GM19372 (cell line): ENCODE results near the gene METTL2B.
"Not testable (repeated sequence)": the region's sequence is repeated elsewhere in the genome, so short reads cannot be mapped to it uniquely, and the experiment has no call there.

Source experiments
- ATAC-seq: cut with Tn5 transposase; IDR thresholded peaks from one replicate; pipeline ENCODE4 v1.9.1; 2021; ENCODE audit warnings: mild to moderate bottlenecking, low read depth, moderate library complexity; ENCODE audit not compliant: unreplicated experiment

The METTL2B gene

GRCh38 chr7:128523226-128523931, 46.8 kb downstream of the METTL2B start:
- not testable (repeated sequence) for ATAC-seq

- ATAC-seq: not testable (repeated sequence)
Observed at GRCh38 chr7:128523932-128524524, 47.5 kb downstream of the METTL2B start.

GRCh38 chr7:128525584-128525983, 49.0 kb downstream of the METTL2B start:
- not testable (repeated sequence) for ATAC-seq

- not testable (repeated sequence) for ATAC-seq
Observed at GRCh38 chr7:128526062-128526466, 49.5 kb downstream of the METTL2B start.

DNA sequence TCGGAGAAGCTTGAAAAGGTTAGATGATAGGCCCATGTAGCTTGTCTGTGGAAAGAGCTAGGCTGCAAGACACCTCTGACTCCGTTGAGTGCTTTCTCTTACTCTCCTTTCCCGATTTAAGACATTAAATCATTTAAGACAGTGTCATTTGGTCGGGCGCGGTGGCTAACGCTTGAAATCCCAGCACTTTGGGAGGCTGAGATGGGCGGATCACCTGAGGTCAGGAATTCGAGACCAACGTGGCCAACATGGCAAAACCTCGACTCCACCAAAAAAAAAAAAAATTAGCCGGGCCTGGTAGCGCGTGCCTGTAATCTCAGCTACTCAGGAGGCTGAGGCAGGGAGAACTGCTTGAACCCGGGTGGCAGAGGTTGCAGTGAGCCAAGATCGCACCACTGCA, 52.6 kb downstream of the METTL2B start:
- ATAC-seq: not testable (repeated sequence)

- peak; percentile 8 for ATAC-seq
Observed at GRCh38 chr7:128530121-128530854, 53.7 kb downstream of the METTL2B start.

GRCh38 chr7:128530855-128531104, 54.2 kb downstream of the METTL2B start:
- ATAC-seq: peak; percentile 36

GRCh38 chr7:128531105-128531954, 54.8 kb downstream of the METTL2B start:
- ATAC-seq: peak; percentile 65

GRCh38 chr7:128531955-128532478, 55.5 kb downstream of the METTL2B start:
- ATAC-seq: not testable (repeated sequence)

DNA sequence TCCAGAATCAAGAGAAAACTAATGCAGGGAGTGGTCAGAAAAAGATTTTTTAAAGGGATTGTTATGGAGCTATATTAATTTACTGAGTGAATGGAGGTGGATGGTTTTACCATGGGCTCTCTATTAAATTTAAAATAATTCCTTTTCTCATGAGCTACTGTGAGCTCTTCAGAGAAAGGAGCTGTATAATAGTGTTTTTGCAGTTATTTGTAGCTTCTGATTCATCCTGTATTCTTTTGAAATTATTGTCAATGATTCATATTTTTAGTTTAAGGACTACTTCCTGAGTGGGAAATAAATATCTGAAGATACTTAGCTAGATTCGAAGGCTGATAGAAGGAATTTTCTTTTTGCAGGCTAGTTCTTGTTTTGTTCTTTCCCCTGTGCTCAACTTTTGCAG, 56.4 kb downstream of the METTL2B start:
- not testable (repeated sequence) for ATAC-seq

DNA sequence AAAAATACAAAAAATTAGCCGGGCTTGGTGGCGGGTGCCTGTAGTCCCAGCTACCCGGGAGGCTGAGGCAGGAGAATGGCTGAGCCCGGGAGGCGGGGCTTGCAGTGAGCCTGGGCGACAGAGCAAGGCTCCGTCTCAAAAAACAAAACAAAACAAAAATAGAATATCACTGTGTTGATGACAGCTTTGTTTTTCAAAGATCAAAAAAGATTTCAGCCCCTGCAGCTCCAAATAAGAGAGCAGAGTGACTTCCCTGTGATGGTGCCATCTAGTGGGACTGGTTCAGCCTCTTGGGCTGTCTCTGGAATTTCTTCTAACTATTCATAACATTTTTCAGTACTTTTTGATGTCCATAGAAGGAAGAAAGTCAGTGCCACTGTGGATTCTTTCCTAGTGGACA, 60.9 kb downstream of the METTL2B start:
- not testable (repeated sequence) for ATAC-seq

- not testable (repeated sequence) for ATAC-seq
Observed at GRCh38 chr7:128542530-128542929, 66.0 kb downstream of the METTL2B start.

DNA sequence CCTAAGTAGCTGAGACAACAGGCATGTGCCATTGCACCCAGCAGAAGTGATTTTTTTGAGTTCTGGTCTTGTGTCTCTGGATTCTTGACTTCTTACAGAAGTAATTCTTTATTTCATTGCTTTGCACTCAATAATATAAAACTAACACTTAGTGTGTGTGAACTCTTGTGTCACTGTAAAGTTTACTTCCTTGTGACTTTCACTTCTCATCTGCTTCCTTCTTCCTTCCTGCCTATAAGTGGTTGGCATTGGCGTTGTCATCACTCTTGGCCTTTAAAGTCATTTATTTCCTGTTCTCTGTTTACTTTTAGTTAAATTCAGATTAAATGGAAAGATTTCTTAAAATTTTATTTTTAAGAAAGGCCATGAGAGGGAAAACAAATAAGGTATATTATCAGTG, 66.8 kb downstream of the METTL2B start:
- ATAC-seq: not testable (repeated sequence)

- ATAC-seq: not testable (repeated sequence)
Observed at GRCh38 chr7:128546319-128546851, 69.8 kb downstream of the METTL2B start.

DNA sequence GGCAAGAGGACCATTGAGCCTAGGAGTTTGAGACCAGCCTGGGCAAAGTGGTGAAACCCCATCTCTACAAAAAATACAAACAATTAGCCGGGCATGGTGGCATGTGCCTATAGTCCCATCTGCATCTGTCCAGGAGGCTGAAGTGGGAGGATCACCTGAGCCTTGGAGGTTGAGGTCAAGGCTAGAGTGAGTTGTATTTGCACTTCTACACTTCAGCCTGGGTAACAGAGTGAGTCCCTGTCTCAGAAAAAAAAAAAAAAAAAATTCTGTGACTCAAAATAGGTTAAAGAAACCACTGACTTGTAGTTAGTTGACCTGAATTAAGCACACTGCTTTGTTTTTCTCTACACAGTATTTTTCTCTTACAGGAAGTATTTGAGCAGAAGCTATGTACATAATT, 74.4 kb downstream of the METTL2B start:
- ATAC-seq: no peak

DNA sequence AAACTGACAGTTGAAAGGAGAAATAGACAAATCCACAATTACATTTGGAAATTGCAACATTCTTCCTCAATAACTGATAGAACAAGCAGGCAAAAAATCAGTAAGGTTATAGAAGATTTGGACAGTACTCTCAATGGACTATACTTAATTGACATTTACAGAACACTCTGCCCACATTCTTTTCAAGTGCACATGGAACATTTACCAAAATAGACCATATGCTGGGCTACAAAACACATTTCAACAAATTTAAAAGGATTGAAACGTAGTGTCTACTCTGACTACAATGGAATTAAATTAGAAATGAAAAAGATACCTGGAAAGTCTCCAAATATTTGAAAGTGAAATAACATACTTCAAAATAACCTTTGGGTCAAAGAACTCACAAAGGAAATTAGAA, 77.8 kb downstream of the METTL2B start:
- not testable (repeated sequence) for ATAC-seq
